ENCODE measurements around the gene STX18. TPM values are rescaled to one million over a fixed set of nuclear protein-coding genes. Genes with fewer than 3 reads are reported as not detected.

STX18 gene
- total RNA-seq, 1 donor from 2014 or later, result 17.0 TPM

DNA sequence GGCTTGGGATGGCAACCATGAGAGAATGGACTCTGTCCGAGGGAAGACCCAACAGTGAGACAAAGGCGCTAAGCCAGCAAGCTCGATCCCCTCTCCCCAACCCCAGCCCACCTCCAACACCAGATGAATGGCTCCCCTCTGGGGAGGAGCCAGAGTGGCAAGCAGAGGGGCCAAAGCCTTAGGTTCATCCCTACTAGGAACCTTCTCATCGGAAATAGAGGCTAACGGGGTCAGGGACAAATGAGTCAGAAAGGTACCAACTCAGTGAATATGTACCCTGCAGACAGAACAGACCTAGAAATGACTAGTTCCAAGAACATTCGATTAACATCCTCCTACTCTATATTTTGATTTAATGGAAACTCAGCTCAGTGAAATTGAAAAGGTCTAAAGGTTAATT is 81.1 kb downstream of the STX18 start:
- DNase-seq (ENCODE audit: missing footprints) (no peak), ATAC-seq (no peak)
- intact Hi-C loops (cut with DNase I), result no loop called here

DNA sequence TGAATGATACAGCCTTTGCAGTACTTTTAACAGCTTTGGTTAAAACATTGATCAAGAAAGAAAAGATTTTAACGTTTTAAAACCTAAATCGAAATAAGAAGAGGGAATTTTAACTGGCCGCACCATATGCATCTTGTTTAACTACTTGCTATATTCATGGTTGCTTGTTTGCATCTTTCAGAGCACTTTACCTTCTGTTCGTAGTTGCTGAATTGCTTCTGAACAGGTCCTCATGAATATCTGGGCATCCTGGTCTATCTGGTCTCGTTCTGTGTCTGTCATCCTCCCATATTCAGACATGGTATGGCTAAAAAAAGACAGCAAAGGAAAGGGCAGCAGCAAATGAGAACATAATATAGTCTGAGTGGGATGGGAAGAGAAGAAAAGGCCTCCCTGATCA is 82.7 kb downstream of the STX18 start:
- intact Hi-C loops (cut with DNase I), result no loop called here
- DNase-seq (ENCODE audit: missing footprints) (no peak), ATAC-seq (no peak)

DNA sequence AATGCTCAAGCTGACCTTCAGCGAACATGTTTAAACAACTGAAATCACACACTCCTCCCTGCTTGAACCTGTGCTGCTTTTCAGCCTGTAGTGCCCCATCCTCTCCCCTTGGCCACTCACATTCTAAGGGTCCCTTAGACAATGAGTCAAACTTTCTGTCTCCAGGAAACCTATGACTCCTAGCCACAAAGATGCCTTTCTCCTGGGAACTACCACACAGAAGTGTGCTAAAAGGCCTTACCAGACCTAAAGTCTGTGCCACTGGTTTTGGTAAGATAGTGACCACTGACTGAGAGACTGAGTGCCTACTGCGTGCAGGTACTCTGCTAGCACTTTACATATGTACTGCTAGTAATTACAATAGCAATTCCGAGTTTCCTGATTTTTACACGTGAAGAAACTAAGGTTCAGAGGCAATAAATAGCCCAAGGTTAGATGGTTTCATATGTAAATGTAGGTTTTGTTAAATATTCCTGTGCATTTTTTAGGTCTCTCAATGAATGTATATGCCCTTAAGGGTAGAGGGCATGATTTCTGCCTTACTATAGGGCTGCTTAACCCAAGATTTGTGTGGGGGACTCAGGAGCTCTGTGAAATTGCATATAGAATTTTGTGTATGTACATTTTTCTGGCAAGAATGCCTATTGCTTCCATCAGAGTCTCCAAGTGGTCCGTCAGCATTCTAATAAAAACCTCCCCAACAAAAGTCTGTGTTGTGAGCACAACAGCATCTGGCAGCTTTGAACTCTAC is 83.9 kb downstream of the STX18 start:
- intact Hi-C loops (cut with DNase I), result no loop called here
- no peak for DNase-seq (ENCODE audit: missing footprints)
- ATAC-seq, result no peak

DNA sequence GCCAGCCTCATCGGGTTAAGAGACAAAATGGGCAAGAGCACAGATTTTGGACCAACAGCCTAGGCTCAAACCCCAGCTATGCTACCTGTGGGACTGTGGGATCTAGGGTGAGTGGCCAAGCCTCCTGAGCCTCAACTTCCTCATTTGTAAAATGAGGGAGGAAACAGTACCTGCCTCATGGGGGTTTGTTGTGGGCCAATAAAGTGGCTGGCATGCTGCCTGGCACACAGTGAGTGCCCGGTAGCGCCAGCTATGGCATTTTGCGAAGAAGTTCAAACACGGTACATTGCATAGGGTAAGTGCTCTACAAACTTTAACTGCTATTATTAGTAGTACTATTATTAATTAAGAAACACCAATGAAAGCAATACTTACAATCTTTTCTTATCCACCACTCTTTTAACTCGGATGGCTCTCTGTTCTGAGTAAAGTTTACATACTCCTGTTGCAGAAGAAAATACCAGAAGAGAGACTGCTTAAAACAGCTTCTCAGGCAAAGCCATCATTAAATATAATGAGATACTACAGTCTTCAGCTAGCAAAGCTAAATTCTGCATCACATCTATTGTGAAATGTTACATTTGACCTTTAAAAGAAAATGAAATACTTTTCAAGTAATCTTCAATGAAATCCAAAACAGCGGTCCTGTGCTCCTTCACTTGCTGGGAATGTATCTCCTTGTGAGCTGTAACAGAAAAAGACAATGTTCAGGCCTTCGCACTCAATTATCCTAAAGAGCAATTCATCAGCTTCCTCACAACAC is 84.9 kb downstream of the STX18 start:
- intact Hi-C loops (cut with DNase I), result no loop called here
- ATAC-seq, result no peak
- DNase-seq (ENCODE audit: missing footprints), result no peak

DNA sequence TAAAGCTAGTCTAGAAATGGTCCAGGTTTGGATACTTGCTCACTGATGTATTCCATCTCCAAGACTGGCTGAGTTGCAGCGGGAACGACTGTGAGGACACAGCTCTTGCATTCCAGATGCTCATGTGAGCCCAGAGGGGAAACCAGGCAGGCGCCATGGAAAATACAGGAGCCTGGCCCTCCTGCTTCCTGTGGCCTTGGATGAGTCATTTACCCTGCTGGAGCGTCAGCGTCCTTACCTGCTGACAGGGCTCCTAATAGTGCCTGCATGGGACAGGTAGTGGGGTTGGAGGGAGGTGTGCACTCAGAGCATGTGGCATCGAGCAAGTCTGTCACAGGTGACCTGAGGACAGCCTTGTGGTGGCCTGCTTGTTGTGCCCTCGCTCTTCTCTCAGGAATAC is 85.5 kb downstream of the STX18 start:
- ATAC-seq, result peak; percentile 28
- DNase-seq (ENCODE audit: missing footprints), result no peak
- intact Hi-C loops (cut with DNase I), result no loop called here

DNA sequence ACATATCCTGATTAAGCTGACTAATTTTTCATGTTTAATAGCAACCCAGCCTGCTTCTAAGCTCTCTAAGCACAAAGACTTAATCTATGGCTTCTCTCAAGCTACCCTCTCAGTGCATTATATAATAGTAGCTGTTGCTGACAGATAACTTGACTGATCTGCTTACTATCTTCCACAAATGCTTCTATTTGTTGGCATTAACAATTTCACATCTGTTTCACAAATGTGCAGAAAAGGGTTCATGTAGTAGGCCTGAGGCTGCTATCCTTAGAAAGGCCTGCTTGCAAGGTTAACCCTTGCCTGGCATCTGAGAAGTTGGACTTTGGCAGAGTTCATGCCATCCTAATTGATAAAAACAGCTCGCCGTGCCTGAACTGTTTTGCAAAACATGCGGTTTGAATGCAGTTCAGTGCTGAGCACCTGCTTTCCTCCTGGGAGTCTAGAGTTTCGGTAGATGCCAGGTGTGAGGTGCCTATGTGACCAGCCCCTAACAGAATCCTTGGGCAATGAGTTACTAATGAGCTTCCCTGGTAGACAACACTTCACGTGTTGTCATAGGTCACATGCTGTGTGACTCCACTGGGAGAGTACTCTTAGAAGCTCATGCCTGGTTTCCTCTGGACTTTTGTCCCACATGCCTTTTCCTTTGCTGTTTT is 86.5 kb downstream of the STX18 start:
- intact Hi-C loops (cut with DNase I), result no loop called here
- DNase-seq (ENCODE audit: missing footprints) (no peak), ATAC-seq (no peak)

DNA sequence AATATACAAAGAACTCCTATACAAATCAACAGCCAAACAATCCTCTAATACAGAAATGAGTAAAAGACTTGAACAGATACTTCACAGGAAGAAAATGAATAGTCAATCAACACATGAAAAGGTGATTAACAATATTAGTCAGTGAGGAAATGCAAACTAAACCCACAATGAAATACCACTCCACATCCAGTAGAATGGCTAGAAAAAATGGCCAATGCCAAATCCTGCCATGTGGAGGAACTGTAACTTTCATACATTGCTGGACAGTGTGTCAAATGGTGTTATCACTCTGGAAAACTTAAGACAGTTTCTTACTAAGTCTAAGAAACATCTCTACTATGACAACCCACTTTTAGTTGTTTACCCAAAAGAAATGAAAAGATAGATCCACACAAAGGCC is 95.4 kb downstream of the STX18 start:
- ATAC-seq (no peak), DNase-seq (ENCODE audit: missing footprints) (no peak)
- intact Hi-C loops (cut with DNase I), result no loop called here

DNA sequence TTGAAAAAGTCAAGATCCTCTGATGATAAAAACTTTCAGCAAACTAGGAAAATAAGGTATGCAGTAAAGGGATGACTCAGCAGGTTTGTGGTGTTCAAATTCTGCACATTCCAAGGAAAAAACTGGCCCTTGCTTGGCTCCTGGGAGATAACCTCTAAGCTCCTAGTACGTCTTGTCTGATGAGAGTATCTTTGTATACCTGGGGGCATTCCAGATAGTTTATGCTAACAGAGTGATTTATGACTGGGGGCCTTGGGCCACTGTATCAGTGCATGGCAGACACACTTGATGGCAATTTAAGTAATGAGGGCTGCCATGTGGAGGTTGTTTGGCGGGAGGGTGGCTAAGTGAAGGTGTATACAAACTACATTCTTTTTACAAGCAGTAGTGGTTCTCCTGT is 98.0 kb downstream of the STX18 start:
- DNase-seq (ENCODE audit: missing footprints), result no peak
- no peak for ATAC-seq
- intact Hi-C loops (cut with DNase I), result no loop called here

DNA sequence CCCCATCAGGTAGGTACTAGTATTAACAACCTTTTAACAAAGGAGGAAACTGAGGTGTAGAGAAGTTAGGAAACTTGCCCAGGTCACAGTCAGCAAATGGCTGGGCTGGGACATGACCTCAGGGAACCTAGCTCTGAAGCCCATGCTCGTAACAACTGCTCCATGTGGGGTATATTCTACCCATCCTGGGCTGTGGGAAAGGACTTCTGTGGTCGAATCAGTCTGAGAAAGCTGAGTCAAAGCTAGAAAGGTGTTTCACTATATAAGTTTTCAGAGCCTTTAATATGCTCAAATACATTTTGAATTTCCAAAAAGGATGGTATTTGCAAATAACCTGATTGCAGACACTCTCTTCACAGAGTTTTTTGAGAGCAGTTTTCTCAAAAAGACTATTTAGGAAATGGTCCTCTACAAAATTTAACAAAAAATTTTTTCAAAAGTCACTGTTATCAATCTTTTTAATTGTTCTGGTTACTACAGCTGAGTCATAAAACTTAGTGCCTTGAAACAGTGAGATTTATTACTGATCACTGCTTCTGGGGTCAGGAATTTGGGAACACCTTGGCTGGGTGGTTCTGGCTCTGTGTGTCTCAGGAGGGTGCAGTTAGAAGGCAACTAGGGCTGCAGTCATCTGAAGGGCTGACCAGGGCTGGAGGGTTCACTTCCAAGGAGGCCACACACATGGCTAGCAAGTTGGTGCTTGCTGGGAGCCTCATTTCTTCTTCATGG is 101.4 kb downstream of the STX18 start:
- DNase-seq (ENCODE audit: missing footprints), result no peak
- intact Hi-C loops (cut with DNase I), result no loop called here
- ATAC-seq, result no peak

DNA sequence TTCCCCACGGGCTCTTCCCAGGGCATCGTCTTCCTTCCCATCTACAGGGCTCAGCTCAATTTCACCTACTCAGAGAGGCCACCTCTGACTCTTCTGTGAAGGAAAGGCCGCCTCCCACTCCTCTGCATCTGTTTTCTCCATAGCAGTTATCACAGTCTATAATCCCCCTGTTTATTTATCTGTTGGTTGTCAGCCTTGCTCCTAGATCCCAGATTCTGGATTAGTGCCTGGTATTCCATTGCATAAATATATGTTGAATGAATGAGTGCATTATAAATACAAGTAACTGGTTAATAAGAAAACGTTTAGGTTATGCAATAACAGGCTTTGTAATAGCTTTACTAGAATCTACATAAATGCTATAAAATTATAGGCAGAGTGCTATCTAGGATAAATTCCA is 102.1 kb downstream of the STX18 start:
- DNase-seq (ENCODE audit: missing footprints) (no peak), ATAC-seq (no peak)
- intact Hi-C loops (cut with DNase I), result loop anchor here (10.0 kb wide), 1 partner anchor 185 kb away; no protein-coding TSS in a partner anchor

DNA sequence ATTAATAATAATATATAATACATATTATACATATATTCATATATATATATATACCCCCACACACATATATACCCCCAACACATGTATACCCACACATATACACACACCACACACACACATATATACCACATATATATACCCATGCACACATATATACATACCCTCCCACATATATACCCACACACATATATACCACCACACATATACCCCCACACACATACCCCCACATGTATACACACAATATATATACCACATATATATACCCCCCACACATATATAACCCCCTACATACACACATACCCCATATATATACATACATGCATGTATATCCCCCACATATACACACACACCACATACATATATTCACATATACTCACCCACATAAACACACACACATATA is 103.0 kb downstream of the STX18 start:
- intact Hi-C loops (cut with DNase I), result loop anchor here (10.0 kb wide), 1 partner anchor 184 kb away; no protein-coding TSS in a partner anchor

DNA sequence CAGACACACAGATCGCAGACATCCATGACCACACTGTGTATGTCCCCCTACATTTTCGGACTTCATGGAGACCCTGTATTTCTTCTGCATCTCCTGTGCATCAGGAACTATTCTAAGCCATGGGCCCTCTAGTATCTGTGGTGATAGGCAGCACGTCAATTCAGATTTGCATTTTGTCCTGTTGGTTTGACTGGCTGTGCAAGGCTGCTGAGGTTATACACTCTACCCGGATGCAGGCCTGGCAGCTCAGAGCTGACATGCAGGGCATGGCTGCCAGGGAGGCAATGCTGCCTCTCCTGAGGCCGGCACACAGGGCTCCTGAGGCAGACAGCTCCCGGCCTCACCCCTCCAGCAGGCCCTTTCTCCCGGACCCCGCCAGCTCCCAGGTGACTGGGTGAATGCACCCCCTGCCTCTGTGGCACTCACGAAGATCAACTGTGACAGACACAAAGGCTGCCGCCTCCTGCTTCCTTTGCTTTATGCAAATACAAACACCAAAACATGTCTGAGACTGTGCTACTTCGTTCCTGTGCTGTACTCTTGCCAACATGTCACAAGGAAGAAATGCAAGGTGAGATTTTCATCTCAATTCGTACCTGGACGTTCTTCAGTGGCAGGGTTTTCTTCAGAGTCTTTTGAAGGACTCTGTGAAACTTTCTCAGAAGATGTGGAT is 103.9 kb downstream of the STX18 start:
- no peak for DNase-seq (ENCODE audit: missing footprints)
- no peak for ATAC-seq
- intact Hi-C loops (cut with DNase I), result loop anchor here (10.0 kb wide), 1 partner anchor 183 kb away; no protein-coding TSS in a partner anchor

More for the DNA sequence above, 103.0 kb downstream of the STX18 start:
- no peak for DNase-seq (ENCODE audit: missing footprints)
- no peak for ATAC-seq

DNA sequence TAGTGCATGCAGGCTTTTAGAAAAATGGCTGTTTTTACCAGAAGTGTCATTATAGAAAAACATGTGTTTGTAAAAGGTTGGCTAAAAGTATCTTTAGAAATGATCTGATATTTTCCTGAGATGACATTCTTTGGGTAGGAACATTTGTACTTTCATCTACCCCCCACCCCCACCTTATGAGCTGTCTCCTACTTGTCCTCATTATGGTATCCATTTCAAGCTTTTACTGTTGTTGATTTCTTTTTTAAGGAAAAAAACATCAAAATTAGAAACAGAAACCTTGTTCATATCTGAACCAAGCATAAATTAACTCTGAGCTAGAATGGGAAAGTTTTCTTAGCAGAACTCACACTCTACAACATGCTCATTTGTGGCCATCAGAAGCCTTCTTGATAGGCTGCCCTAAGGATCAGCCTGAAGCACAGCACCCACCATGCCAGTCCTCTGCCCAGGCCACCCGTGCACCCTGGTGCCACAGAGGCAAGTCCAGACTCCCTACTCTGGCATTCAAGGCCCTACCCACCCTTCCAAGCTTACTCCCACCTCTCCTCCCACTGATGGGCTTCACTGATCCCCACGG is 105.5 kb downstream of the STX18 start:
- intact Hi-C loops (cut with DNase I), result loop anchor here (10.0 kb wide), 1 partner anchor 182 kb away; no protein-coding TSS in a partner anchor
- no peak for ATAC-seq
- no peak for DNase-seq (ENCODE audit: missing footprints)

DNA sequence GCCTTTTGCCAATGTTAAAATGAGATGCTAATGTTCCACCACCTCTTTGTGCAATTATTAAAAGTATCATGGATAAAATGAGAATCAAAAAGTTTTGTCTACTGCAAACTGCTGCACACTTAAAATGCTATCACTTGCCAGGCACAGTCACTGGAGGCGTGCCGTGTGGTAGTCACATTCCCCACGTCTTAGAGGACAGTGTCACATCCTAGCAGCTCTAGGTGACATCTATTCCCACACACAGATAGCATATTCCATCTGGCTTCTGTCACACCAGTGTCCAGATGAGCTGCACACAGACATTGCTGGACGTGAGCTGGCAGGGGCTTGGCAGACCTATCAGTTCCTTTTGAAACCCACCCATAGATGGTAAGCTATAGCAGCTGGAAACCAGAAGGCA is 107.9 kb downstream of the STX18 start:
- DNase-seq (ENCODE audit: missing footprints) (no peak), ATAC-seq (peak; percentile 54)
- intact Hi-C loops (cut with DNase I), result loop anchor here (10.0 kb wide), 1 partner anchor 179 kb away; no protein-coding TSS in a partner anchor

DNA sequence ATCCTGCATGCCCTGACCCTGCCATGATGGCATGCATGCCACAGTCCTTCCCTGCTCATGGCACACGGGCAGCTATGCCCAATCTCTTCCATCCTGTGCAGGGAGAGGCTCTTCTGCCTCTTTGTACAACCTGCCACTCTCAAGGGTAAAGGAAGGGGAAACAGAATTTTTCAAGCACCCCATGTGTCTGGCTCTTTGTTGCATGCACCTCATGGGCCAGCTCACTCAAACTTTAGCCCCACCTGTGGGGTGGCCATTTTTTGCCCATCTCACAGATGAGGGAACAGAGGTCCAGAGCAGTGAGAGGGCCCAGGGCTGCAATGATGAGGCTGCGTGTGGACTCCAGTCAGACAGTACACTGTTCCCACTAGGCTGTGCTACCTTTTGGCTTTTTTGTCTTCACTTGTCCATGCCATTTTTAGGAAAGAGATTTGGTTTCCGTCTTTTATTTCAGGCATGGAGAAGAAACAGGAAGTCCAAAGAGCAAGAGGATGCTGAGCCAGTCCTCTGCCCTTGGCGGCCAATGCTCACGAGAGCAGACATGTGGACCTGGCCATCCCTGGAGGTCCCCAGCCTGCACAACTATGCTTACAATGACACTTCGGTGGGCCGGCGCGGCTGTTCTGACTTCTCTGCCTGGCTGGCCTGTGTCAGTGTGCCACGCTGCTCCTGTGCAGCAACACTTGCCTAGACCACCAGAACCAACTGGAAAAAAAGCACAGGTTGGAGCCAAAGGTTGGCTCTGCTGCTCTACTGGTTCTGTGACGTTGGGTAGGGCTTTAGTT is 109.3 kb downstream of the STX18 start:
- ATAC-seq, result no peak
- intact Hi-C loops (cut with DNase I), result loop anchor here (10.0 kb wide), 1 partner anchor 178 kb away; no protein-coding TSS in a partner anchor
- no peak for DNase-seq (ENCODE audit: missing footprints)

DNA sequence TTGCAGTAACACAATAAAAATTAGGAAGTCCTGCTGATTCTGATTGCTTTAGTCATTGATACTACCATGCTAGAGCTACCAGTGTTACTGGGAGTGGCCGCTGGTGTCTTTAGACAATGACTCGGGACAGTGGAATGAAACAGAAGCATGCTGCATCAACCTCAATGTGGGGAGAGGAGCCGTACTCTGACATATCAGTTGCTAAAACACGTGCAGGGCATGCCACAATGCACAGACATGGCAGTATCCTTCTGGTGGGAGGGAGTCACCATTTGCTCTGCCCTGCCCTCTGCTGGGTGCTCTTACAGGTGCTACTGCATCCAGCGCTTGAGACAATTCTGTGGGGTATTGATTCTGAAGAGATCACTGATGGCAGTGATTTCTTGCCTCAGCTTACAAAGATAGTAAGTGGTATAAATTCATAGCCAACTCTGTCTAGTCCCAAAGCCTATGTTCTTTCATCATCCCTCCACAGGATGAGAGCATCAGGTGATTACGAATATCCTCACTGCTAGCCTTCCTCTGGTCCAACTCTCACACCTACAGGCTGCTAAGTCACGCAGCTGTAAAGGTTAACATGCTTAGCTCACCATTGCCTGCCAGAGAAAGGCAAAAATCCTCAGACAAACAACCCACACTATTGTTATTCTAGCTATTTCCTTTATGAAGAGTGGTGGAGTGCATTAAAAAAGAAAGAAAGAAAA is 111.2 kb downstream of the STX18 start:
- ATAC-seq, result peak; percentile 43
- no peak for DNase-seq (ENCODE audit: missing footprints)
- intact Hi-C loops (cut with DNase I), result loop anchor here (10.0 kb wide), 1 partner anchor 176 kb away; no protein-coding TSS in a partner anchor

All from Right ventricle myocardium inferior (tissue), 1 donor.